Measurements from ENCODE around the gene MICB. TPM values are rescaled to one million over a fixed set of nuclear protein-coding genes. Genes with fewer than 3 reads are reported as not detected.

MICB gene
- total and polyA plus RNA-seq, 9 of the 15 experiments (the other 6 are each of a cell fraction or from before 2014, with no cell fraction given): 13.3 to 34.5 (median 19.8) TPM

GRCh38 chr6:31559958-31560696 lies 62.2 kb downstream of the MICB start (continued):
- TF ChIP-seq ZNF436 (CRISPR knock-in tag; IDR thresholded peaks at IDR 0.05) (no peak), ZBTB5 (IDR thresholded peaks at IDR 0.05) (no peak), STAG1 (CRISPR knock-in tag; IDR thresholded peaks at IDR 0.05; ENCODE audit: borderline replicate concordance) (peak; percentile 11; the same call in 1 of the 2 replicates), MXI1 (IDR thresholded peaks at IDR 0.05; ENCODE audit: low read depth, low read length) (no peak), ARID1B (IDR thresholded peaks at IDR 0.05) (peak; percentile 78), RBM22 (IDR thresholded peaks at IDR 0.05; ENCODE audit: low read depth, low read length, poor library complexity, severe bottlenecking) (no peak), JUND (IDR thresholded peaks at IDR 0.05; ENCODE audit: borderline replicate concordance, low read depth, low read length) (peak; percentile 88), JUND (tag; IDR thresholded peaks at IDR 0.05; ENCODE audit: borderline replicate concordance, low read depth, low read length) (peak; percentile 61; the same call in 1 of the 3 replicates), YBX1 (IDR thresholded peaks at IDR 0.05) (no peak), SAFB (IDR thresholded peaks at IDR 0.05; ENCODE audit: borderline replicate concordance, low read depth, low read length) (no peak), ZNF785 (CRISPR knock-in tag; IDR thresholded peaks at IDR 0.05) (no peak), JUN (IDR thresholded peaks at IDR 0.05; ENCODE audit: borderline replicate concordance, low read depth, low read length) (peak; percentile 86), JUN (CRISPR knock-in tag; IDR thresholded peaks at IDR 0.05; ENCODE audit: borderline replicate concordance) (no peak), ZNF639 (CRISPR knock-in tag; conservative IDR thresholded peaks at IDR 0.05 in 1 of 2, IDR thresholded peaks at IDR 0.05 in 1 of 2) (peak in 1 of 2 experiments; percentile 49; a peak in 1 of 4 replicates), HMGXB4 (CRISPR knock-in tag; IDR thresholded peaks at IDR 0.05) (0 out of 2 replicates have a peak, but pooled peaks have one; percentile 26), TAL1 (IDR thresholded peaks at IDR 0.05) (peak; percentile 33; the same call in 1 of the 2 replicates), CHAMP1 (IDR thresholded peaks at IDR 0.05) (no peak)

Data from K562 (cell line).